ENCODE results near the gene SH3BP4. TPM values are rescaled to one million over a fixed set of nuclear protein-coding genes. Genes with fewer than 3 reads are reported as not detected.

The SH3BP4 gene
- total RNA-seq, 4 donors from 2014 or later, result 29.3 to 63.0 (median 42.9) TPM

- no peaks in the 10 kb centered on the region for H3K27me3 ChIP-seq
- no peak for ATAC-seq
- WGBS, 2 donors (ENCODE audit: low coverage in 1 of 2), result 83 to 91% methylated on average over 2 to 4 of the region's 9 CpGs
- H3K36me3 ChIP-seq, result no peaks in the 10 kb centered on the region
- TF ChIP-seq EP300 (IDR thresholded peaks at IDR 0.05) (no peak), POLR2A (IDR thresholded peaks at IDR 0.05) (no peak), CTCF (IDR thresholded peaks at IDR 0.05) (no peak), POLR2AphosphoS5 (IDR thresholded peaks at IDR 0.05) (no peak)
- H3K9me3 ChIP-seq, result no peaks in the 10 kb centered on the region
- peaks cover 0 to 23% (median 3%) of the 10 kb centered on the region in 3 donors for H3K4me1 ChIP-seq
- no peak overlapping the region for H3K27ac ChIP-seq
- no peak overlapping the region for H3K4me3 ChIP-seq
Observed at GRCh38 chr2:235091983-235092382, 140.2 kb downstream of the SH3BP4 start.

GRCh38 chr2:235092433-235093223 lies 140.8 kb downstream of the SH3BP4 start:
- Histone ChIP-seq H3K27me3 (no peaks in the 10 kb centered on the region), H3K36me3 (no peaks in the 10 kb centered on the region), H3K9me3 (no peaks in the 10 kb centered on the region), H3K4me1 (peaks cover 0 to 17% (median 3%) of the 10 kb centered on the region in 3 donors), H3K27ac (no peak overlapping the region), H3K4me3 (no peak overlapping the region)
- ATAC-seq, result no peak
- 92 to 93% methylated on average over 3 to 15 of the region's 17 CpGs for WGBS, 2 donors (ENCODE audit: low coverage in 1 of 2)
- TF ChIP-seq POLR2A (IDR thresholded peaks at IDR 0.05) (no peak), POLR2AphosphoS5 (IDR thresholded peaks at IDR 0.05) (no peak), CTCF (IDR thresholded peaks at IDR 0.05) (no peak), EP300 (IDR thresholded peaks at IDR 0.05) (no peak)

- Histone ChIP-seq H3K27ac (no peak overlapping the region), H3K4me1 (peaks cover 2 to 6% (median 4%) of the 10 kb centered on the region in 3 donors), H3K27me3 (no peaks in the 10 kb centered on the region), H3K9me3 (no peaks in the 10 kb centered on the region), H3K36me3 (no peaks in the 10 kb centered on the region), H3K4me3 (no peak overlapping the region)
- WGBS, 2 donors (ENCODE audit: low coverage in 1 of 2), result 83 to 94% methylated on average over 1 of the region's 1 CpG
- TF ChIP-seq CTCF (IDR thresholded peaks at IDR 0.05) (no peak), EP300 (IDR thresholded peaks at IDR 0.05) (no peak), POLR2AphosphoS5 (IDR thresholded peaks at IDR 0.05) (no peak), POLR2A (IDR thresholded peaks at IDR 0.05) (no peak)
- ATAC-seq, result no peak
Observed at GRCh38 chr2:235094457-235094856, 142.6 kb downstream of the SH3BP4 start.

- no peaks in the 10 kb centered on the region for H3K9me3 ChIP-seq
- H3K27ac ChIP-seq, result no peak overlapping the region
- no peak for TF ChIP-seq POLR2AphosphoS5 (IDR thresholded peaks at IDR 0.05)
- no peak for TF ChIP-seq CTCF (IDR thresholded peaks at IDR 0.05)
- TF ChIP-seq POLR2A (IDR thresholded peaks at IDR 0.05), result no peak
- H3K4me1 ChIP-seq, result peaks cover 2 to 6% (median 4%) of the 10 kb centered on the region in 3 donors
- ATAC-seq, result no peak
- no peaks in the 10 kb centered on the region for H3K27me3 ChIP-seq
- no peaks in the 10 kb centered on the region for H3K36me3 ChIP-seq
- 86 to 89% methylated on average over 2 of the region's 2 CpGs for WGBS, 2 donors (ENCODE audit: low coverage in 1 of 2)
- no peak overlapping the region for H3K4me3 ChIP-seq
Observed at GRCh38 chr2:235095569-235095968, 143.8 kb downstream of the SH3BP4 start.

- H3K27me3 ChIP-seq, result no peaks in the 10 kb centered on the region
- no peak overlapping the region for H3K4me3 ChIP-seq
- ATAC-seq, result no peak
- 94 to 97% methylated on average over 4 of the region's 4 CpGs for WGBS, 2 donors (ENCODE audit: low coverage in 1 of 2)
- TF ChIP-seq POLR2A (IDR thresholded peaks at IDR 0.05) (no peak), EP300 (IDR thresholded peaks at IDR 0.05) (no peak), CTCF (IDR thresholded peaks at IDR 0.05) (no peak), POLR2AphosphoS5 (IDR thresholded peaks at IDR 0.05) (no peak)
- H3K4me1 ChIP-seq, result peaks cover 2 to 6% (median 4%) of the 10 kb centered on the region in 3 donors
- H3K36me3 ChIP-seq, result no peaks in the 10 kb centered on the region
- H3K27ac ChIP-seq, result no peak overlapping the region
- H3K9me3 ChIP-seq, result no peaks in the 10 kb centered on the region
Observed at GRCh38 chr2:235096447-235096846, 144.6 kb downstream of the SH3BP4 start.

All from gastroesophageal sphincter (tissue), 4 donors.